OCI-LY1 (cell line): ENCODE results near the gene NCF1.
"Not testable (repeated sequence)": the region's sequence is repeated elsewhere in the genome, so short reads cannot be mapped to it uniquely, and the experiment has no call there.

ENCODE experiments used
- EZH2 ChIP-seq: fragments of 200-600 bp; sonication (generic), shearing (Covaris generic); IDR thresholded peaks from 2 replicates; pipeline ENCODE4 v1.8.0; 2017; ENCODE audit warnings: borderline replicate concordance, mixed run types, mild to moderate bottlenecking, antibody characterized with exemption, low read length, moderate library complexity, mixed read lengths
- TF ChIP-seq, protein P1 (sequence below): fragments of 200-600 bp; sonication (generic), shearing (Covaris generic); IDR thresholded peaks from 2 replicates; pipeline ENCODE4 v1.5.1; 2017; ENCODE audit warnings: mild to moderate bottlenecking, antibody characterized with exemption, low read length, moderate library complexity, mixed read lengths

DNA sequence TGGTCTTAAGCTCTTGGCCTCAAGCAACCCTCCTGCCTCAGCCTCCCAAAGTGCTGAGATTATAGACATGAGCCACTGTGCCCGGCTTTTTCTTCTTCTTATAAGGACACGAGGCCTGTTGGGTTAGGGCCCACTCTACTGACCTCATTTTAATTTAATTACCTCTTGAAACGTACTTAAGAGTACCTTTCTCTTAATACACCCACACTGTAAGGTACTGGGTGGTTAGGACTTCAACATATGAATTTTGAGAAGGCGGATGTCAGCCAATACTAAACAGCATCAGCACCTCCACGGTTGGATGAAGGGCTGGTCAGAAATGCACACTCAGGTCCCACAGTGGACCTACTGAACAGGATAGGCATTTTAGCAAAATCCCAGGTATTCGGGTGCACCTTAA lies 7.9 kb downstream of the NCF1 start:
- TF ChIP-seq, protein P1, sequence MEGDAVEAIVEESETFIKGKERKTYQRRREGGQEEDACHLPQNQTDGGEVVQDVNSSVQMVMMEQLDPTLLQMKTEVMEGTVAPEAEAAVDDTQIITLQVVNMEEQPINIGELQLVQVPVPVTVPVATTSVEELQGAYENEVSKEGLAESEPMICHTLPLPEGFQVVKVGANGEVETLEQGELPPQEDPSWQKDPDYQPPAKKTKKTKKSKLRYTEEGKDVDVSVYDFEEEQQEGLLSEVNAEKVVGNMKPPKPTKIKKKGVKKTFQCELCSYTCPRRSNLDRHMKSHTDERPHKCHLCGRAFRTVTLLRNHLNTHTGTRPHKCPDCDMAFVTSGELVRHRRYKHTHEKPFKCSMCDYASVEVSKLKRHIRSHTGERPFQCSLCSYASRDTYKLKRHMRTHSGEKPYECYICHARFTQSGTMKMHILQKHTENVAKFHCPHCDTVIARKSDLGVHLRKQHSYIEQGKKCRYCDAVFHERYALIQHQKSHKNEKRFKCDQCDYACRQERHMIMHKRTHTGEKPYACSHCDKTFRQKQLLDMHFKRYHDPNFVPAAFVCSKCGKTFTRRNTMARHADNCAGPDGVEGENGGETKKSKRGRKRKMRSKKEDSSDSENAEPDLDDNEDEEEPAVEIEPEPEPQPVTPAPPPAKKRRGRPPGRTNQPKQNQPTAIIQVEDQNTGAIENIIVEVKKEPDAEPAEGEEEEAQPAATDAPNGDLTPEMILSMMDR, result not testable (repeated sequence)
- not testable (repeated sequence) for TF ChIP-seq EZH2
